H9 (cell line): ENCODE measurements around the gene BARX1. TPM values are rescaled to one million over a fixed set of nuclear protein-coding genes. Genes with fewer than 3 reads are reported as not detected.

Experiments used
- DNase-seq: peaks from one replicate; pipeline ENCODE4 v3.0.0-alpha.2; 2017
- H2AFZ ChIP-seq: one replicate; pipeline ENCODE4 v1.6.1; 2013; ENCODE audit warnings: mild to moderate bottlenecking, low read length, control low read depth, moderate library complexity
- H2AK5ac ChIP-seq: 2 replicates; pipeline ENCODE4 v1.6.1; 2013; ENCODE audit warnings: low read length, control low read depth, mixed read lengths; ENCODE audit not compliant: insufficient read length
- H2BK120ac ChIP-seq: one replicate; pipeline ENCODE4 v1.6.1; 2013; ENCODE audit warnings: low read depth, mild to moderate bottlenecking, low read length, control low read depth, inconsistent platforms; ENCODE audit not compliant: poor library complexity, severe bottlenecking
- H2BK12ac ChIP-seq: 2 replicates; pipeline ENCODE4 v1.6.1; 2013; ENCODE audit warnings: low read length, control low read depth, mixed read lengths, low read depth; ENCODE audit not compliant: insufficient read length
- H2BK15ac ChIP-seq: 2 replicates; pipeline ENCODE4 v1.6.1; 2013; ENCODE audit warnings: low read depth, low read length, control low read depth
- H2BK20ac ChIP-seq: one replicate; pipeline ENCODE4 v1.6.1; 2013; ENCODE audit warnings: low read depth, mild to moderate bottlenecking, low read length, control low read depth, inconsistent platforms; ENCODE audit not compliant: poor library complexity, severe bottlenecking
- H2BK5ac ChIP-seq: 2 replicates; pipeline ENCODE4 v1.6.1; 2013; ENCODE audit warnings: low read length, control low read depth, mixed read lengths; ENCODE audit not compliant: insufficient read length
- H3K14ac ChIP-seq: 2 replicates; pipeline ENCODE4 v1.6.1; 2013; ENCODE audit warnings: low read length, control low read depth; ENCODE audit not compliant: insufficient read depth
- H3K18ac ChIP-seq: 2 replicates; pipeline ENCODE4 v1.6.1; 2013; ENCODE audit warnings: low read depth, mild to moderate bottlenecking, mixed read lengths, low read length, control low read depth; ENCODE audit not compliant: insufficient read length
- H3K23ac ChIP-seq: 2 replicates; pipeline ENCODE4 v1.6.1; 2013; ENCODE audit warnings: low read length, control low read depth, mixed read lengths, low read depth; ENCODE audit not compliant: insufficient read length
- H3K23me2 ChIP-seq: 2 replicates; pipeline ENCODE4 v1.6.1; 2013; ENCODE audit warnings: low read depth, mild to moderate bottlenecking, mixed read lengths, low read length, control low read depth; ENCODE audit not compliant: insufficient read length, poor library complexity, severe bottlenecking
- H3K27ac ChIP-seq: 2 replicates; pipeline ENCODE4 v1.5.1; 2013; ENCODE audit warnings: low read length, control low read depth, mixed read lengths, low read depth; ENCODE audit not compliant: insufficient read length
- H3K27me3 ChIP-seq: 2 replicates; pipeline ENCODE4 v1.6.1; 2013; ENCODE audit warnings: low read length, control low read depth, inconsistent platforms; ENCODE audit not compliant: insufficient read depth
- H3K4ac ChIP-seq: 2 replicates; pipeline ENCODE4 v1.6.1; 2013; ENCODE audit warnings: low read depth, mild to moderate bottlenecking, control low read depth, inconsistent platforms, low read length, moderate library complexity
- H3K4me1 ChIP-seq: 2 replicates; pipeline ENCODE4 v1.6.1; 2013; ENCODE audit warnings: low read length, control low read depth, inconsistent platforms; ENCODE audit not compliant: insufficient read depth
- H3K4me2 ChIP-seq: 2 replicates; pipeline ENCODE4 v1.6.1; 2013; ENCODE audit warnings: low read length, control low read depth, mixed read lengths; ENCODE audit not compliant: insufficient read length, insufficient read depth
- H3K56ac ChIP-seq: 2 replicates; pipeline ENCODE4 v1.6.1; 2013; ENCODE audit warnings: low read depth, mild to moderate bottlenecking, mixed read lengths, low read length, control low read depth; ENCODE audit not compliant: insufficient read length
- H3K79me1 ChIP-seq: 2 replicates; pipeline ENCODE4 v1.6.1; 2013; ENCODE audit warnings: low read depth, mild to moderate bottlenecking, moderate library complexity, low read length, control low read depth, inconsistent platforms; ENCODE audit not compliant: insufficient read depth, poor library complexity, severe bottlenecking
- H3K79me2 ChIP-seq: 2 replicates; pipeline ENCODE4 v1.6.1; 2013; ENCODE audit warnings: low read length, control low read depth, inconsistent platforms; ENCODE audit not compliant: insufficient read depth
- H3K9ac ChIP-seq: 2 replicates; pipeline ENCODE4 v1.6.1; 2013; ENCODE audit warnings: low read length, control low read depth, mixed read lengths; ENCODE audit not compliant: insufficient read length; ENCODE audit errors: extremely low read depth
- H3K9me3 ChIP-seq: one replicate; pipeline ENCODE4 v1.6.1; 2013; ENCODE audit warnings: low read depth, low read length, inconsistent platforms; ENCODE audit not compliant: control insufficient read depth
- H3T11ph ChIP-seq: one replicate; pipeline ENCODE4 v1.6.1; 2013; ENCODE audit warnings: mild to moderate bottlenecking, low read length, control low read depth, inconsistent platforms
- H4K20me1 ChIP-seq: one replicate; pipeline ENCODE4 v1.6.1; 2013; ENCODE audit not compliant: control insufficient read depth, insufficient read length, insufficient read depth
- H4K5ac ChIP-seq: 2 replicates; pipeline ENCODE4 v1.6.1; 2013; ENCODE audit warnings: low read depth, mild to moderate bottlenecking, mixed read lengths, low read length, control low read depth; ENCODE audit not compliant: insufficient read length
- H4K8ac ChIP-seq: replicated peaks from 2 replicates; pipeline ENCODE4 v1.6.1; 2013; ENCODE audit warnings: low read length, control low read depth, mixed read lengths, low read depth; ENCODE audit not compliant: insufficient read length
- H4K91ac ChIP-seq: 2 replicates; pipeline ENCODE4 v1.6.1; 2013; ENCODE audit warnings: low read depth, mild to moderate bottlenecking, moderate library complexity, mixed read lengths, low read length, control low read depth; ENCODE audit not compliant: insufficient read length
- H3K27ac Mint-ChIP-seq, 3 experiments: 2 replicates in 2 of 3; 3 replicates in 1 of 3; pipeline ENCODE4 v1.8.0; 2020 to 2021; ENCODE audit warnings: mixed read lengths in 3 of 3, mild to moderate bottlenecking in 1 of 3, moderate library complexity in 1 of 3
- H3K27me3 Mint-ChIP-seq: 2 replicates; pipeline ENCODE4 v1.8.0; 2021; ENCODE audit warnings: low read depth, mild to moderate bottlenecking, moderate library complexity, mixed read lengths
- H3K36me3 Mint-ChIP-seq, 3 experiments: 2 replicates in 2 of 3; 3 replicates in 1 of 3; pipeline ENCODE4 v1.8.0; 2020 to 2021; ENCODE audit warnings: low read depth in 3 of 3, mixed read lengths in 3 of 3; ENCODE audit not compliant: insufficient read depth in 1 of 3
- H3K4me1 Mint-ChIP-seq, 2 experiments: 2 replicates each; pipeline ENCODE4 v1.8.0; 2020; ENCODE audit warnings: mixed read lengths in 2 of 2
- H3K4me3 Mint-ChIP-seq, 2 experiments: 2 replicates in 1 of 2; 3 replicates in 1 of 2; pipeline ENCODE4 v1.8.0; 2020 to 2021; ENCODE audit warnings: mild to moderate bottlenecking in 2 of 2, mixed read lengths in 2 of 2, moderate library complexity in 1 of 2
- H3K9me3 Mint-ChIP-seq, 2 experiments: 2 replicates in 1 of 2; 3 replicates in 1 of 2; pipeline ENCODE4 v1.8.0; 2020; ENCODE audit warnings: mild to moderate bottlenecking in 2 of 2, mixed read lengths in 2 of 2, moderate library complexity in 1 of 2
- CTCF ChIP-seq: fragments of 200-600 bp; sonication (generic); conservative IDR thresholded peaks from 3 replicates; pipeline ENCODE4 v1.8.0; 2021; ENCODE audit warnings: antibody characterized with exemption, mild to moderate bottlenecking
- WGBS: extraction: QIAGEN DNeasy Blood & Tissue Kit; methylation state at CpG from one replicate; pipeline ENCODE4 v1.1.7; 2013; ENCODE audit warnings: missing lambda C conversion rate, low lambda C conversion rate, mixed read lengths; ENCODE audit not compliant: insufficient read length; ENCODE audit errors: extremely low coverage; 5-methylcytosine and 5-hydroxymethylcytosine counted together
- total RNA-seq: library from RNA; stranded (reverse); gene quantifications from 2 replicates; pipeline ENCODE4 v1.2.1, GENCODE V29; 2021

The BARX1 gene
- total RNA-seq, 1 experiment from 2014 or later: 1.2 TPM

- H3K79me1 ChIP-seq: no peaks in the 10 kb centered on the region
- H3K4me1 ChIP-seq: peaks cover 3% of the 10 kb centered on the region; the same call in 1 of the 2 replicates
- H2BK20ac ChIP-seq: no peak overlapping the region
- peaks cover 2% of the 10 kb centered on the region for H4K20me1 ChIP-seq
- no peak overlapping the region for H3K23ac ChIP-seq
- no peak overlapping the region for H3K9ac ChIP-seq
- no peaks in the 10 kb centered on the region for H3K36me3 Mint-ChIP-seq
- no peak overlapping the region for H3T11ph ChIP-seq
- H4K8ac ChIP-seq: no peak overlapping the region
- H2AFZ ChIP-seq: no peak overlapping the region
- no peak overlapping the region for H2BK12ac ChIP-seq
- peaks cover 4 to 15% of the 10 kb centered on the region in 2 experiments for H3K9me3 Mint-ChIP-seq
- H3K79me2 ChIP-seq: no peaks in the 10 kb centered on the region
- no peak overlapping the region for H2AK5ac ChIP-seq
- H3K27me3 ChIP-seq: peaks cover 94% of the 10 kb centered on the region
- H4K5ac ChIP-seq: no peak overlapping the region
- no peak for TF ChIP-seq CTCF
- WGBS: no CpG with 5 or more reads among the region's 40 CpGs
- H3K27ac Mint-ChIP-seq: no peak overlapping the region; a peak in 1 of 7 replicates
- H3K56ac ChIP-seq: no peak overlapping the region
- no peak overlapping the region for H3K14ac ChIP-seq
- H2BK15ac ChIP-seq: no peak overlapping the region
- peaks cover 22% of the 10 kb centered on the region for H3K23me2 ChIP-seq
- no peak overlapping the region for H3K18ac ChIP-seq
- no peak overlapping the region for H2BK5ac ChIP-seq
- no peak overlapping the region for H3K27ac ChIP-seq
- no peak overlapping the region for H2BK120ac ChIP-seq
- H3K4ac ChIP-seq: no peak overlapping the region
- no peaks in the 10 kb centered on the region for H3K9me3 ChIP-seq
- peak; percentile 70 for DNase-seq
- no peak overlapping the region for H4K91ac ChIP-seq
- H3K4me1 Mint-ChIP-seq: peaks cover 59 to 74% of the 10 kb centered on the region in 2 experiments
- H3K27me3 Mint-ChIP-seq: peaks cover 99% of the 10 kb centered on the region
- H3K4me2 ChIP-seq: peak overlapping the region; percentile 78
- peak overlapping the region; percentile 61 to 83 for H3K4me3 Mint-ChIP-seq
Measured at GRCh38 chr9:93948441-93949072, 6.6 kb downstream of the BARX1 start.
